ENCODE results near the gene BOD1L1.

DNA sequence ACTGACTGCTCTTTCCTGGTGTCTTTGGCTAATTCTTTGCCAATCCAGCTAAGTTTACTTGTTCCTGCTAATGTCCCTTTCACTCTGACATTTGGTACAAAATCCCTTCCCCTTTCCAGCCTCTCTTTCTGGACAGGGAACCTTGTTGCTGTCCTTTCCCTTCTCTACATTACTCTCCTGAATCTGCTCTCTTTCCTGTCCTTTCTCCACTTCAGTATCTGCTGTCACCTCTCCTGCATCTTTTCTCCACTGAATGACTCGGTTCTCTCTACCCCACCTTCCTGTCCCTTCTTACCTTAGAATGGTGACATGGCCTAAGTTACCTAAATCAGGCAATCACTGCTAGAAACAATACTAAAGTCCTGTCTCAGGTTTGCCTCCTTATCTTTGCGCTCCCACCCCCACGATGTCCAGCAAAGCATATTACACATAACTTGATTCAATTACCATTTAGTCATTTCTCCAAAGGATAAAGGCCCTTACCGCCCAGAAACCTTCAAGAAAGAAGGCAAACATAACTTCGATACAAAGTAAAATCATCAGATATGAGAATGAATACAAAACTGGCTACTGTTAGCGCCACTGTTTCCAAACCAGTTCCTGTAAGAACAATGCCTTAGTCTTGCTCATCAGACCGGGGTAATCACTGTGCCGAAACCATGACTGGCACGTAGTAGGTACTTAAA, 890 bp downstream of the BOD1L1 start:
- TF ChIP-seq CEBPB (IDR thresholded peaks at IDR 0.05; ENCODE audit: low read depth, low read length) (no peak), CREB1 (IDR thresholded peaks at IDR 0.05) (no peak), BACH1 (IDR thresholded peaks at IDR 0.05; ENCODE audit: low read length) (no peak), GABPA (IDR thresholded peaks at IDR 0.05; ENCODE audit: borderline replicate concordance, insufficient read depth, low read length) (no peak)
- TF ChIP-seq, protein P1, sequence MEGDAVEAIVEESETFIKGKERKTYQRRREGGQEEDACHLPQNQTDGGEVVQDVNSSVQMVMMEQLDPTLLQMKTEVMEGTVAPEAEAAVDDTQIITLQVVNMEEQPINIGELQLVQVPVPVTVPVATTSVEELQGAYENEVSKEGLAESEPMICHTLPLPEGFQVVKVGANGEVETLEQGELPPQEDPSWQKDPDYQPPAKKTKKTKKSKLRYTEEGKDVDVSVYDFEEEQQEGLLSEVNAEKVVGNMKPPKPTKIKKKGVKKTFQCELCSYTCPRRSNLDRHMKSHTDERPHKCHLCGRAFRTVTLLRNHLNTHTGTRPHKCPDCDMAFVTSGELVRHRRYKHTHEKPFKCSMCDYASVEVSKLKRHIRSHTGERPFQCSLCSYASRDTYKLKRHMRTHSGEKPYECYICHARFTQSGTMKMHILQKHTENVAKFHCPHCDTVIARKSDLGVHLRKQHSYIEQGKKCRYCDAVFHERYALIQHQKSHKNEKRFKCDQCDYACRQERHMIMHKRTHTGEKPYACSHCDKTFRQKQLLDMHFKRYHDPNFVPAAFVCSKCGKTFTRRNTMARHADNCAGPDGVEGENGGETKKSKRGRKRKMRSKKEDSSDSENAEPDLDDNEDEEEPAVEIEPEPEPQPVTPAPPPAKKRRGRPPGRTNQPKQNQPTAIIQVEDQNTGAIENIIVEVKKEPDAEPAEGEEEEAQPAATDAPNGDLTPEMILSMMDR (IDR thresholded peaks at IDR 0.05; ENCODE audit: control extremely low read depth in 1 of 3, insufficient read depth in 1 of 3, low read depth in 1 of 3, low read length in 3 of 3): no peak

Measured in H1 (cell line).